Prostate gland (tissue), 2 donors: Measurements from ENCODE around the gene FBXW12.

Experiments used
- CTCF ChIP-seq, 4 experiments: fragments of 200-600 bp in 2 of 4; fragments of 450-650 bp in 2 of 4; sonication (generic) in 2 of 4; IDR thresholded peaks; 1 replicate in 3 of 4; 2 replicates in 1 of 4; pipeline ENCODE4 v1.5.1; 2016 to 2019; ENCODE audit warnings: antibody characterized with exemption in 4 of 4, mild to moderate bottlenecking in 2 of 4, moderate library complexity in 2 of 4
- POLR2A ChIP-seq: fragments of 450-650 bp; IDR thresholded peaks from one replicate; pipeline ENCODE4 v1.6.1; 2016; ENCODE audit warnings: antibody characterized with exemption, mild to moderate bottlenecking
- POLR2AphosphoS5 ChIP-seq: sonication (generic); formaldehyde crosslinking; IDR thresholded peaks from one replicate; pipeline ENCODE4 v1.6.1; 2017; ENCODE audit warnings: antibody characterized with exemption

GRCh38 chr3:48370333-48370713, 1.7 kb upstream of the FBXW12 start:
- TF ChIP-seq CTCF (IDR thresholded peaks at IDR 0.05), result no peak
- TF ChIP-seq POLR2A, result no peak
- TF ChIP-seq POLR2AphosphoS5, result no peak
